ENCODE data around the gene TEX38.

DNA sequence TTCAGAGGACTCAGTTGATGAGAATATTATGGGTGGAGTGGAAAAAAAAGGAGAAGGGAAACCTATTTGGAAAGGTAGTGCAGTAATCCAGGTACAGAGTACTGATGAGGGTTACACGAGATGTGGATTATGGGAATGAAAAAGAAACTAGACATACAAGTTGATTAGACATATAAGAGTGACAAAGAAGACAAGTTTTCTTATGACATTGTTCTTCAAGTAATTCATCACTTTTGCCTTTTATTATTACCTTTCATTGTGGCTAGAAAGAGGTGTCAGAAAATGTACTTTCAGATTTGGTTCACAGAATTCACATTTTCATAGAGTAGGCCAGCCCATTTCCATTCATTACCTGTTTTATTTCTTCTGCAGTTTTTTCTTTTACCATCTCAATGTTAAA lies 13.9 kb upstream of the TEX38 start:
- TF ChIP-seq, protein P1, sequence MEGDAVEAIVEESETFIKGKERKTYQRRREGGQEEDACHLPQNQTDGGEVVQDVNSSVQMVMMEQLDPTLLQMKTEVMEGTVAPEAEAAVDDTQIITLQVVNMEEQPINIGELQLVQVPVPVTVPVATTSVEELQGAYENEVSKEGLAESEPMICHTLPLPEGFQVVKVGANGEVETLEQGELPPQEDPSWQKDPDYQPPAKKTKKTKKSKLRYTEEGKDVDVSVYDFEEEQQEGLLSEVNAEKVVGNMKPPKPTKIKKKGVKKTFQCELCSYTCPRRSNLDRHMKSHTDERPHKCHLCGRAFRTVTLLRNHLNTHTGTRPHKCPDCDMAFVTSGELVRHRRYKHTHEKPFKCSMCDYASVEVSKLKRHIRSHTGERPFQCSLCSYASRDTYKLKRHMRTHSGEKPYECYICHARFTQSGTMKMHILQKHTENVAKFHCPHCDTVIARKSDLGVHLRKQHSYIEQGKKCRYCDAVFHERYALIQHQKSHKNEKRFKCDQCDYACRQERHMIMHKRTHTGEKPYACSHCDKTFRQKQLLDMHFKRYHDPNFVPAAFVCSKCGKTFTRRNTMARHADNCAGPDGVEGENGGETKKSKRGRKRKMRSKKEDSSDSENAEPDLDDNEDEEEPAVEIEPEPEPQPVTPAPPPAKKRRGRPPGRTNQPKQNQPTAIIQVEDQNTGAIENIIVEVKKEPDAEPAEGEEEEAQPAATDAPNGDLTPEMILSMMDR (IDR thresholded peaks at IDR 0.05; ENCODE audit: low read depth, low read length, poor library complexity, severe bottlenecking), result no peak
- TF ChIP-seq EZH2phosphoT487 (IDR thresholded peaks at IDR 0.05; ENCODE audit: borderline replicate concordance, low read length), result no peak
